ENCODE measurements around the gene STK31.
"Not testable (repeated sequence)": the region's sequence is repeated elsewhere in the genome, so short reads cannot be mapped to it uniquely, and the experiment has no call there.

Gene STK31

GRCh38 chr7:23710000-23710399 is at the start of gene STK31:
TSS of gene STK31 (plus strand) at chr7:23710219. CDS start at chr7:23710286, 67 bp downstream.
- H3K4me1 Mint-ChIP-seq: no peaks in the 10 kb centered on the region
- DNase-seq: no peak
- ATAC-seq: no peak

GRCh38 chr7:23661385-23661784 is 48.6 kb upstream of the STK31 start:
- H3K9me3 Mint-ChIP-seq: peaks cover 18 to 20% of the 10 kb centered on the region in 2 donors
- H3K4me1 Mint-ChIP-seq: no peaks in the 10 kb centered on the region
- no peak overlapping the region for H3K4me3 Mint-ChIP-seq
- no peak for DNase-seq
- no peaks in the 10 kb centered on the region for H3K27me3 Mint-ChIP-seq
- no peak for ATAC-seq
- no peak overlapping the region for H3K27ac Mint-ChIP-seq

More at GRCh38 chr7:23710000-23710399, at the start of gene STK31:
- H3K27me3 Mint-ChIP-seq: peaks cover 6% of the 10 kb centered on the region
- H3K9me3 Mint-ChIP-seq: peaks cover 10 to 11% of the 10 kb centered on the region in 2 donors
- no peak within 1 kb of the TSS for H3K27ac Mint-ChIP-seq
- H3K4me3 Mint-ChIP-seq: no peak within 1 kb of the TSS

GRCh38 chr7:23662124-23662983 is 47.7 kb upstream of the STK31 start:
- no peak overlapping the region for H3K27ac Mint-ChIP-seq
- ATAC-seq (no peak), DNase-seq (no peak)
- H3K9me3 Mint-ChIP-seq: peaks cover 8 to 14% of the 10 kb centered on the region in 2 donors
- H3K4me3 Mint-ChIP-seq: no peak overlapping the region
- peaks cover 7% of the 10 kb centered on the region for H3K27me3 Mint-ChIP-seq
- H3K4me1 Mint-ChIP-seq: no peaks in the 10 kb centered on the region

- no peak for DNase-seq
- no peak for ATAC-seq
- H3K4me1 Mint-ChIP-seq: no peaks in the 10 kb centered on the region
- no peak overlapping the region for H3K4me3 Mint-ChIP-seq
- H3K9me3 Mint-ChIP-seq: peaks cover 8 to 9% of the 10 kb centered on the region in 2 donors
- no peak overlapping the region for H3K27ac Mint-ChIP-seq
- peaks cover 8% of the 10 kb centered on the region for H3K27me3 Mint-ChIP-seq
These were observed 47.1 kb upstream of the STK31 start for GRCh38 chr7:23662984-23663313.

GRCh38 chr7:23664122-23664521 is 45.9 kb upstream of the STK31 start:
- Mint-ChIP-seq H3K9me3 (peaks cover 0 to 1% of the 10 kb centered on the region in 2 donors), H3K4me1 (no peaks in the 10 kb centered on the region), H3K4me3 (no peak overlapping the region), H3K27ac (no peak overlapping the region), H3K27me3 (peaks cover 8% of the 10 kb centered on the region)
- DNase-seq: no peak
- no peak for ATAC-seq

- Mint-ChIP-seq H3K27me3 (peaks cover 4% of the 10 kb centered on the region), H3K4me1 (no peaks in the 10 kb centered on the region), H3K9me3 (no peaks in the 10 kb centered on the region), H3K27ac (no peak overlapping the region), H3K4me3 (no peak overlapping the region)
- DNase-seq (no peak), ATAC-seq (no peak)
These were observed 38.0 kb upstream of the STK31 start for GRCh38 chr7:23672033-23672432.

GRCh38 chr7:23679898-23680413 is 30.1 kb upstream of the STK31 start, which contains the start of gene FAM221A:
TSS of gene FAM221A (plus strand) at chr7:23680199. CDS start at chr7:23680219, 20 bp downstream.
- no peaks in the 10 kb centered on the region for H3K27me3 Mint-ChIP-seq
- no peaks in the 10 kb centered on the region for H3K9me3 Mint-ChIP-seq
- ATAC-seq: peak; percentile 96
- peaks cover 12% of the 10 kb centered on the region for H3K4me1 Mint-ChIP-seq
- peak within 1 kb of the TSS; percentile 87 to 91 for H3K4me3 Mint-ChIP-seq
- peak; percentile 73 to 82 for DNase-seq
- H3K27ac Mint-ChIP-seq: peak within 1 kb of the TSS; percentile 13 to 64

- Mint-ChIP-seq H3K4me3 (peak overlapping the region; percentile 87 to 91), H3K27ac (peak overlapping the region; percentile 13 to 64), H3K9me3 (no peaks in the 10 kb centered on the region), H3K4me1 (peaks cover 12% of the 10 kb centered on the region), H3K27me3 (no peaks in the 10 kb centered on the region)
- DNase-seq (peak; percentile 34 to 65), ATAC-seq (peak; percentile 72)
These were observed 29.3 kb upstream of the STK31 start for GRCh38 chr7:23680414-23681405.

GRCh38 chr7:23684041-23684440 is 26.0 kb upstream of the STK31 start:
- not testable (repeated sequence) for H3K27me3 Mint-ChIP-seq, H3K4me3 Mint-ChIP-seq, DNase-seq, ATAC-seq, H3K9me3 Mint-ChIP-seq, H3K4me1 Mint-ChIP-seq, H3K27ac Mint-ChIP-seq

GRCh38 chr7:23685731-23686130 is 24.3 kb upstream of the STK31 start:
- H3K4me3 Mint-ChIP-seq: no peak overlapping the region
- ATAC-seq: no peak
- H3K27me3 Mint-ChIP-seq: no peaks in the 10 kb centered on the region
- no peak for DNase-seq
- no peaks in the 10 kb centered on the region for H3K4me1 Mint-ChIP-seq
- no peaks in the 10 kb centered on the region for H3K9me3 Mint-ChIP-seq
- peak overlapping the region in 1 of 2 donors; percentile 77 for H3K27ac Mint-ChIP-seq

GRCh38 chr7:23687011-23687410 is 23.0 kb upstream of the STK31 start:
- no peaks in the 10 kb centered on the region for H3K9me3 Mint-ChIP-seq
- no peak overlapping the region for H3K27ac Mint-ChIP-seq
- DNase-seq (no peak), ATAC-seq (no peak)
- no peak overlapping the region for H3K4me3 Mint-ChIP-seq
- no peaks in the 10 kb centered on the region for H3K27me3 Mint-ChIP-seq
- no peaks in the 10 kb centered on the region for H3K4me1 Mint-ChIP-seq

GRCh38 chr7:23689165-23689564 is 20.9 kb upstream of the STK31 start:
- ATAC-seq: no peak
- DNase-seq: no peak
- H3K27ac Mint-ChIP-seq: no peak overlapping the region
- no peaks in the 10 kb centered on the region for H3K9me3 Mint-ChIP-seq
- no peaks in the 10 kb centered on the region for H3K27me3 Mint-ChIP-seq
- no peaks in the 10 kb centered on the region for H3K4me1 Mint-ChIP-seq
- H3K4me3 Mint-ChIP-seq: no peak overlapping the region

GRCh38 chr7:23691320-23691719 is 18.7 kb upstream of the STK31 start:
- ATAC-seq: no peak
- Mint-ChIP-seq H3K4me1 (no peaks in the 10 kb centered on the region), H3K27ac (no peak overlapping the region), H3K9me3 (no peaks in the 10 kb centered on the region), H3K4me3 (no peak overlapping the region), H3K27me3 (no peaks in the 10 kb centered on the region)
- no peak for DNase-seq

- Mint-ChIP-seq H3K9me3 (no peaks in the 10 kb centered on the region), H3K4me3 (no peak overlapping the region), H3K4me1 (peaks cover 8% of the 10 kb centered on the region), H3K27ac (no peak overlapping the region), H3K27me3 (no peaks in the 10 kb centered on the region)
- ATAC-seq: no peak
- DNase-seq: no peak
These were observed 16.8 kb upstream of the STK31 start for GRCh38 chr7:23693224-23693623.

GRCh38 chr7:23696916-23697441 is 13.0 kb upstream of the STK31 start:
- H3K27ac Mint-ChIP-seq: peak overlapping the region in 1 of 2 donors; percentile 84
- H3K4me1 Mint-ChIP-seq: peaks cover 8% of the 10 kb centered on the region
- no peaks in the 10 kb centered on the region for H3K27me3 Mint-ChIP-seq
- ATAC-seq: peak; percentile 64
- H3K9me3 Mint-ChIP-seq: no peaks in the 10 kb centered on the region
- H3K4me3 Mint-ChIP-seq: no peak overlapping the region
- DNase-seq: peak; percentile 39 to 49

All from stimulated activated naive CD8-positive, alpha-beta T cell treated with anti-CD3 and anti-CD28 coated beads, Interleukin-15, amount 100 ng/mL, for 72 hours (primary cell).